Vagina (tissue), 2 donors: ENCODE data around the gene TNFRSF18. TPM values are rescaled to one million over a fixed set of nuclear protein-coding genes. Genes with fewer than 3 reads are reported as not detected.
"Not testable (repeated sequence)": the region's sequence is repeated elsewhere in the genome, so short reads cannot be mapped to it uniquely, and the experiment has no call there.

Experiments used
- DNase-seq, 2 donors: peaks; one replicate each; pipeline ENCODE4 v3.0.0-alpha.2; 2017; ENCODE audit errors: extremely low spot score in 2 of 2
- H3K27ac ChIP-seq: fragments of 200-600 bp; sonication (generic); one replicate; pipeline ENCODE4 v1.5.1; 2019
- H3K27me3 ChIP-seq: fragments of 200-600 bp; sonication (generic); one replicate; pipeline ENCODE4 v1.5.1; 2019
- H3K36me3 ChIP-seq, 2 donors: fragments of 200-600 bp; sonication (generic); one replicate each; pipeline ENCODE4 v1.5.1; 2017 to 2019
- H3K4me1 ChIP-seq: fragments of 200-600 bp; sonication (generic); one replicate; pipeline ENCODE4 v1.5.1; 2019
- H3K4me3 ChIP-seq, 2 donors: fragments of 200-600 bp; sonication (generic); 1 replicate in 1 of 2; 2 replicates in 1 of 2; pipeline ENCODE4 v1.5.1; 2016 to 2019
- H3K9me3 ChIP-seq: fragments of 200-600 bp; sonication (generic); one replicate; pipeline ENCODE4 v1.5.1; 2019
- POLR2A ChIP-seq, 2 donors: fragments of 450-650 bp; IDR thresholded peaks; one replicate each; pipeline ENCODE4 v1.6.1; 2017; ENCODE audit warnings: antibody characterized with exemption in 2 of 2, mild to moderate bottlenecking in 2 of 2, moderate library complexity in 2 of 2
- POLR2AphosphoS5 ChIP-seq, 2 donors: sonication (generic); formaldehyde crosslinking; IDR thresholded peaks; one replicate each; pipeline ENCODE4 v1.9.0; 2017; ENCODE audit warnings: antibody characterized with exemption in 2 of 2, mild to moderate bottlenecking in 2 of 2, low read depth in 1 of 2; ENCODE audit not compliant: insufficient read depth in 1 of 2
- intact Hi-C: fragments of 100-400 bp; cut with DNase I; formaldehyde crosslinking; loops from one replicate; pipeline ENCODE4 v1.15.1; 2023
- total RNA-seq: library from RNA; depleted of rRNA; stranded (reverse); fragments of >200 nt; gene quantifications from one replicate; pipeline ENCODE4 v1.2.3, GENCODE V29; 2016
- TF ChIP-seq, protein P1 (sequence below), 3 experiments: fragments of 450-650 bp in 2 of 3; fragments of 200-600 bp in 1 of 3; sonication (generic) in 1 of 3; IDR thresholded peaks; one replicate each; pipeline ENCODE4 v1.5.1; 2017 to 2019; ENCODE audit warnings: antibody characterized with exemption in 3 of 3, mild to moderate bottlenecking in 2 of 3, moderate library complexity in 2 of 3

The TNFRSF18 gene
- total RNA-seq, 1 donor from 2014 or later: 4.4 TPM

DNA sequence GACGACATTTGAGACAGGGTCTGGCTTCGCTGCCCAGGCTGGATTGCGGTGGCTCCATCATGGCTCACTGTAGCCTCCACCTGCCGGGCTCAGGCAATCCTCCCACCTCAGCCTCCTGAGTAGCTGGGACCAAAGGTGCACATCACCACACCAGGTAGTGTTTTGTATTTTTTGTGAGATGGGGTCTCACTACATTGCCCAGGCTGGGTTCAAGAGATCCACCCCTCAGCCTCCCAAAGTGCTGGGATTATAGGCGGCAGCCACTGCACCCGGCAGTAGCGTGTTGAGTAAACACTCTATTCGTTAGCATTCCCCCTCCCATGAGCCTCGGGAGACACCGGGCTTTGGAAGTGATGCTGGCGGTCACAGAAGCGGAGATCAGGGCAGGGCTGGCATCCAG, 46.9 kb upstream of the TNFRSF18 start:
- no peak for DNase-seq
- intact Hi-C loops: no loop called here
- peaks cover 0 to 36% of the 10 kb centered on the region in 2 donors for H3K36me3 ChIP-seq

DNA sequence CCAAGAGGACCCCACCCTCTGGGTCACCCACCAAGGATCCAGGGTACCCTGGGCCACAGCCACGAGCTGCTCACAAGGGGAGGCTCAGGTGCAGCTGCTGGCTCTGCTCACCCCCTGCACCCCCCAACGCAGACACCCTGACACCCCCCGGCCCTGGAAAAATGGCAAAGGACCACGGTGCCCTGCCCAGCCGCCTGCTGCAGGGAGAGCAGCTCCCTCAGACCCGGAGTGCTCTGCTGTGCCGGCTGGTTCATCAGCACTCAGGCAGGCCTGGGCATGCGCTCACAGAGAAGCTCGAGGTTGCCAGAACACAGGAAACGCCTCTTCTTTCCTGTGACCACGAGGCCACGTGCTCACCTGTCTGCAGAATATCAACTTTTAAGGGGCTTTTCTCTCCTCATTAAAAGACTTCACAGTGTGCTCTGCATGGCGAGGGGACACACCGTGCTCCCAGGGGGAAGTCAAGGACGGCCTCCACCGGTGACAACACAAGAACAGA, 44.4 kb upstream of the TNFRSF18 start:
- Histone ChIP-seq H3K27ac (no peak overlapping the region), H3K4me1 (peaks cover 10% of the 10 kb centered on the region), H3K36me3 (peaks cover 0 to 27% of the 10 kb centered on the region in 2 donors), H3K9me3 (no peaks in the 10 kb centered on the region), H3K4me3 (no peak overlapping the region), H3K27me3 (no peaks in the 10 kb centered on the region)
- TF ChIP-seq POLR2AphosphoS5 (IDR thresholded peaks at IDR 0.05; ENCODE audit: insufficient read depth in 1 of 2, low read depth in 1 of 2) (no peak), POLR2A (IDR thresholded peaks at IDR 0.05) (no peak)
- TF ChIP-seq, protein P1, sequence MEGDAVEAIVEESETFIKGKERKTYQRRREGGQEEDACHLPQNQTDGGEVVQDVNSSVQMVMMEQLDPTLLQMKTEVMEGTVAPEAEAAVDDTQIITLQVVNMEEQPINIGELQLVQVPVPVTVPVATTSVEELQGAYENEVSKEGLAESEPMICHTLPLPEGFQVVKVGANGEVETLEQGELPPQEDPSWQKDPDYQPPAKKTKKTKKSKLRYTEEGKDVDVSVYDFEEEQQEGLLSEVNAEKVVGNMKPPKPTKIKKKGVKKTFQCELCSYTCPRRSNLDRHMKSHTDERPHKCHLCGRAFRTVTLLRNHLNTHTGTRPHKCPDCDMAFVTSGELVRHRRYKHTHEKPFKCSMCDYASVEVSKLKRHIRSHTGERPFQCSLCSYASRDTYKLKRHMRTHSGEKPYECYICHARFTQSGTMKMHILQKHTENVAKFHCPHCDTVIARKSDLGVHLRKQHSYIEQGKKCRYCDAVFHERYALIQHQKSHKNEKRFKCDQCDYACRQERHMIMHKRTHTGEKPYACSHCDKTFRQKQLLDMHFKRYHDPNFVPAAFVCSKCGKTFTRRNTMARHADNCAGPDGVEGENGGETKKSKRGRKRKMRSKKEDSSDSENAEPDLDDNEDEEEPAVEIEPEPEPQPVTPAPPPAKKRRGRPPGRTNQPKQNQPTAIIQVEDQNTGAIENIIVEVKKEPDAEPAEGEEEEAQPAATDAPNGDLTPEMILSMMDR (IDR thresholded peaks at IDR 0.05): no peak
- no peak for DNase-seq
- intact Hi-C loops: no loop called here

More for the DNA sequence above, 46.9 kb upstream of the TNFRSF18 start:
- Histone ChIP-seq H3K4me3 (no peak overlapping the region), H3K27me3 (no peaks in the 10 kb centered on the region), H3K27ac (no peak overlapping the region), H3K9me3 (no peaks in the 10 kb centered on the region), H3K4me1 (no peaks in the 10 kb centered on the region)
- TF ChIP-seq, protein P1 (IDR thresholded peaks at IDR 0.05): no peak
- no peak for TF ChIP-seq POLR2A (IDR thresholded peaks at IDR 0.05)

DNA sequence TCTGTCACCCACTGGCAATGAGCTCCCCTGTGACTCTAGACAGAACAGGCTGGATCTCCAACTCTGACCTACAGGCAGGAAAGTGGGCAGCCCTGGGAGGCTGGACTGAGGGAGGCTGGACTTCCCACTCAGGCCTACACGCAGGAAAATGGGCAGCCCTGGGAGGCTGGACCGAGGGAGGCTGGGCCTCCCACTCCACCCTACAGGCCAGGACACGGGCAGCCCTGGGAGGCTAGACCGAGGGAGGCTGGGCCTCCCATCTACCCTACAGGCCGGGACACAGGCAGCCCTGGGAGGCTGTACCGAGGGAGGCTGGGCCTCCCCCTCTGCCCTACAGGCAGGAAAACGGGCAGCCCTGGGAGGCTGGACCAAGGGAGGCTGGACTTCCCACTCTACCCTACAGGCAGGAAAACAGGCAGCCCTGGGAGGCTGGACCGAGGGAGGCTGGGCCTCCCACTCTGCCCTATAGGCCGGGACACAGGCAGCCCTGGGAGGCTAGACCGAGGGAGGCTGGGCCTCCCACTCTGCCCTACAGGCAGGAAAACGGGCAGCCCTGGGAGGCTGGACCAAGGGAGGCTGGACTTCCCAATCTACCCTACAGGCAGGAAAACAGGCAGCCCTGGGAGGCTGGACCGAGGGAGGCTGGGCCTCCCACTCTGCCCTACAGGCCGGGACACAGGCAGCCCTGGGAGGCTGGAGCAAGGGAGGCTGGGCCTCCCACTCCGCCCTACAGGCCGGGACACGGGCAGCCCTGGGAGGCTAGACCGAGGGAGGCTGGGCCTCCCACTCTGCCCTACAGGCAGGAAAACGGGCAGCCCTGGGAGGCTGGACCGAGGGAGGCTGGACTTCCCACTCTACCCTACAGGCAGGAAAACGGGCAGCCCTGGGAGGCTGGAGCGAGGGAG, 41.9 kb upstream of the TNFRSF18 start:
- H3K27me3 ChIP-seq, H3K4me3 ChIP-seq, H3K9me3 ChIP-seq, H3K27ac ChIP-seq, H3K36me3 ChIP-seq, intact Hi-C loops, DNase-seq: not testable (repeated sequence)
- H3K4me1 ChIP-seq: peaks cover 10% of the 10 kb centered on the region

GRCh38 chr1:1247341-1247913, 41.0 kb upstream of the TNFRSF18 start:
- TF ChIP-seq, protein P1 (IDR thresholded peaks at IDR 0.05): no peak
- TF ChIP-seq POLR2AphosphoS5 (IDR thresholded peaks at IDR 0.05; ENCODE audit: insufficient read depth in 1 of 2, low read depth in 1 of 2): no peak
- no peak for TF ChIP-seq POLR2A (IDR thresholded peaks at IDR 0.05)
- no peak for DNase-seq
- no peak overlapping the region for H3K4me3 ChIP-seq
- no peaks in the 10 kb centered on the region for H3K27me3 ChIP-seq
- intact Hi-C loops: no loop called here
- H3K27ac ChIP-seq: no peak overlapping the region
- H3K9me3 ChIP-seq: no peaks in the 10 kb centered on the region
- peaks cover 10% of the 10 kb centered on the region for H3K4me1 ChIP-seq
- H3K36me3 ChIP-seq: no peaks in the 10 kb centered on the region

- H3K9me3 ChIP-seq: no peaks in the 10 kb centered on the region
- DNase-seq: no peak
These were observed 40.4 kb upstream of the TNFRSF18 start, which contains the start of gene C1QTNF12 for GRCh38 chr1:1246577-1247340. C1QTNF12 (minus strand) TSS chr1:1246722; CDS start chr1:1246690, 32 bp downstream.

More at GRCh38 chr1:1246577-1247340, 40.4 kb upstream of the TNFRSF18 start, which contains the start of gene C1QTNF12:
- Histone ChIP-seq H3K27ac (no peak within 1 kb of the TSS), H3K27me3 (no peaks in the 10 kb centered on the region), H3K4me1 (peaks cover 10% of the 10 kb centered on the region), H3K4me3 (peak within 1 kb of the TSS in 1 of 2 donors; percentile 18), H3K36me3 (no peaks in the 10 kb centered on the region)
- TF ChIP-seq POLR2A (IDR thresholded peaks at IDR 0.05) (no peak), POLR2AphosphoS5 (IDR thresholded peaks at IDR 0.05; ENCODE audit: insufficient read depth in 1 of 2, low read depth in 1 of 2) (no peak)
- TF ChIP-seq, protein P1 (IDR thresholded peaks at IDR 0.05): no peak
- intact Hi-C loops: no loop called here
